Cardiac muscle cell (in vitro differentiated cells and primary cell): Measurements from ENCODE around the gene ENTPD3. TPM values are rescaled to one million over a fixed set of nuclear protein-coding genes. Genes with fewer than 3 reads are reported as not detected.

Experiments used
- DNase-seq, 2 donors: peaks; one replicate each; pipeline versions ENCODE4 v3.0.0 to v3.0.0-alpha.2; 2010 to 2017; ENCODE audit warnings: low read depth in 1 of 2, low spot score in 1 of 2
- H3K27ac ChIP-seq: fragments of 200-600 bp; sonication (generic); 2 replicates; pipeline ENCODE4 v1.5.1; 2016
- H3K27me3 ChIP-seq: fragments of 200-600 bp; sonication (generic); 2 replicates; pipeline ENCODE4 v1.6.0; 2016; ENCODE audit warnings: control low read depth
- H3K36me3 ChIP-seq: fragments of 200-600 bp; sonication (generic); 2 replicates; pipeline ENCODE4 v1.5.1; 2016; ENCODE audit warnings: control low read depth
- H3K4me1 ChIP-seq: fragments of 200-600 bp; sonication (generic); 2 replicates; pipeline ENCODE4 v1.8.1; 2017; ENCODE audit warnings: low read depth, mild to moderate bottlenecking, mixed run types
- H3K4me3 ChIP-seq: fragments of 200-600 bp; sonication (generic); 2 replicates; pipeline ENCODE4 v1.5.1; 2016; ENCODE audit warnings: mild to moderate bottlenecking
- H3K9me3 ChIP-seq: fragments of 200-600 bp; sonication (generic); 2 replicates; pipeline ENCODE4 v1.5.1; 2017; ENCODE audit warnings: low read depth, mild to moderate bottlenecking, control low read depth
- polyA plus RNA-seq: library from polyadenylated mRNA; unstranded; fragments of >200 nt; fragmentation: Nextera tagmentation; extraction: Ambion mirVana; gene quantifications from 2 replicates; pipeline ENCODE4 v1.2.1, GENCODE V29; 2016
- total RNA-seq: library from RNA; depleted of rRNA; stranded (reverse); fragments of >200 nt; gene quantifications from 2 replicates; pipeline ENCODE4 v1.2.3, GENCODE V29; 2016
- TF ChIP-seq, protein P1 (sequence below): IDR thresholded peaks from 2 replicates; pipeline ENCODE4 v1.5.1; 2012; ENCODE audit warnings: low read depth, mild to moderate bottlenecking, low read length

Gene ENTPD3
- total and polyA plus RNA-seq, 2 experiments from 2014 or later, result 0.16 to 0.66 TPM

DNA sequence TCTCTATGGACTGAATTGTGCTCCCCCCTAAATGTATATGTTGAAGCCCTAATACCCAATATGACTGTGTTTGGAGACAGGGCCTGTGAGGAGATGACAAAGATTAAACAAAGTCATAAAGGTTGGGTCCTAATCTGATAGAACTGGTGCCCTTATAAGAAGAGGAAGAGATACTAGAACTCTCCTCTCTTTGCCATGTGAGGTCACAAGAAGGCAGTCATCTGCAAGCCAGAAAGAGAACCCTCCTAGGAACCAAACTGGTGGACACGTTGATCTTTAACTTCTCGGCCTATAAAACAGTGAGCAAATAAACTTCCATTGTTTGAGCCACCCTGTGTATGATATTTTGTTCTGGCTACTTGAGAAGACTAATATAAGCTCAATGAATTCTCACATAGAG is 31.6 kb upstream of the ENTPD3 start:
- DNase-seq, result no peak
- H3K36me3 ChIP-seq, result no peaks in the 10 kb centered on the region
- peaks cover 3% of the 10 kb centered on the region for H3K9me3 ChIP-seq
- TF ChIP-seq, protein P1, sequence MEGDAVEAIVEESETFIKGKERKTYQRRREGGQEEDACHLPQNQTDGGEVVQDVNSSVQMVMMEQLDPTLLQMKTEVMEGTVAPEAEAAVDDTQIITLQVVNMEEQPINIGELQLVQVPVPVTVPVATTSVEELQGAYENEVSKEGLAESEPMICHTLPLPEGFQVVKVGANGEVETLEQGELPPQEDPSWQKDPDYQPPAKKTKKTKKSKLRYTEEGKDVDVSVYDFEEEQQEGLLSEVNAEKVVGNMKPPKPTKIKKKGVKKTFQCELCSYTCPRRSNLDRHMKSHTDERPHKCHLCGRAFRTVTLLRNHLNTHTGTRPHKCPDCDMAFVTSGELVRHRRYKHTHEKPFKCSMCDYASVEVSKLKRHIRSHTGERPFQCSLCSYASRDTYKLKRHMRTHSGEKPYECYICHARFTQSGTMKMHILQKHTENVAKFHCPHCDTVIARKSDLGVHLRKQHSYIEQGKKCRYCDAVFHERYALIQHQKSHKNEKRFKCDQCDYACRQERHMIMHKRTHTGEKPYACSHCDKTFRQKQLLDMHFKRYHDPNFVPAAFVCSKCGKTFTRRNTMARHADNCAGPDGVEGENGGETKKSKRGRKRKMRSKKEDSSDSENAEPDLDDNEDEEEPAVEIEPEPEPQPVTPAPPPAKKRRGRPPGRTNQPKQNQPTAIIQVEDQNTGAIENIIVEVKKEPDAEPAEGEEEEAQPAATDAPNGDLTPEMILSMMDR, result no peak
- H3K4me3 ChIP-seq, result no peak overlapping the region
- no peaks in the 10 kb centered on the region for H3K27me3 ChIP-seq
- no peak overlapping the region for H3K27ac ChIP-seq
- no peaks in the 10 kb centered on the region for H3K4me1 ChIP-seq

DNA sequence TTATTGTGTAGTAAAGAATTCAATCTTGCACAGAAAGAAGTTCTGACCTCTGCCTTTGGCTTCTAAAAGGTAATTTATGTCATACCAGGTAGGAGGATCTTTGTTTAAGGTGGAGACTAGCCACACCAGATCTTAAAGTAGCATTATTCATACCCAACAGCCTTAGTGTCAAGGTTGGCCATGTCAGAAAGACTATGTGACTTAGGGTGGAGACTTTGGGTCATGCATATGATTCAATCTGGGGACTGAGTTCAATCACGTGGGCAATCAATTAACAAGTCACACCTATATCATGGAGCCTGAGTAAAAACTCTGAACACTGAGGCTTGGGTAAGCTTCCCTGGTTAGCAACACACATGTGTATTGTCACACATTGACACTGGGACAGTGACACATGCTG is 28.5 kb upstream of the ENTPD3 start:
- Histone ChIP-seq H3K27ac (no peak overlapping the region), H3K36me3 (no peaks in the 10 kb centered on the region), H3K4me3 (no peak overlapping the region), H3K27me3 (no peaks in the 10 kb centered on the region), H3K4me1 (no peaks in the 10 kb centered on the region), H3K9me3 (no peaks in the 10 kb centered on the region)
- DNase-seq, result no peak
- TF ChIP-seq, protein P1, result no peak

DNA sequence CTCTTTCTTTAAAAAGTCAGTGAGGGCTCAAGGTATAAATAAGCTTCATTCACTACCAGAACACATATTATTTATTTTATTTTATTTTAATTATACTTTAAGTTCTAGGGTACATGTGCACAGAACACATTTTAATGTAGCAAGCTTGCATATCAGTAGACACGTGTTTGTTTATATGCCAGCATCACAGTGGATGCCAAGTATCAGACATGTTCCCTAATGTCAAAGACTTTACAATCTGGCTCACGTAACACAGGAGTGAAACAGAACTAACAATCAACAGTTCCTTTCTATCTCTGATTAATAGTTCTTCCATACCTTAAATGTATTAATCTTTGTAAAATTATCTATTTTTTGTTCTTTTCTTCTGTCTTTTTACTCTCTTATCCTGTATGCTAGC is 23.3 kb upstream of the ENTPD3 start:
- no peaks in the 10 kb centered on the region for H3K36me3 ChIP-seq
- no peaks in the 10 kb centered on the region for H3K4me1 ChIP-seq
- H3K27ac ChIP-seq, result no peak overlapping the region
- no peaks in the 10 kb centered on the region for H3K27me3 ChIP-seq
- no peaks in the 10 kb centered on the region for H3K9me3 ChIP-seq
- DNase-seq, result no peak
- H3K4me3 ChIP-seq, result no peak overlapping the region
- TF ChIP-seq, protein P1, result no peak

DNA sequence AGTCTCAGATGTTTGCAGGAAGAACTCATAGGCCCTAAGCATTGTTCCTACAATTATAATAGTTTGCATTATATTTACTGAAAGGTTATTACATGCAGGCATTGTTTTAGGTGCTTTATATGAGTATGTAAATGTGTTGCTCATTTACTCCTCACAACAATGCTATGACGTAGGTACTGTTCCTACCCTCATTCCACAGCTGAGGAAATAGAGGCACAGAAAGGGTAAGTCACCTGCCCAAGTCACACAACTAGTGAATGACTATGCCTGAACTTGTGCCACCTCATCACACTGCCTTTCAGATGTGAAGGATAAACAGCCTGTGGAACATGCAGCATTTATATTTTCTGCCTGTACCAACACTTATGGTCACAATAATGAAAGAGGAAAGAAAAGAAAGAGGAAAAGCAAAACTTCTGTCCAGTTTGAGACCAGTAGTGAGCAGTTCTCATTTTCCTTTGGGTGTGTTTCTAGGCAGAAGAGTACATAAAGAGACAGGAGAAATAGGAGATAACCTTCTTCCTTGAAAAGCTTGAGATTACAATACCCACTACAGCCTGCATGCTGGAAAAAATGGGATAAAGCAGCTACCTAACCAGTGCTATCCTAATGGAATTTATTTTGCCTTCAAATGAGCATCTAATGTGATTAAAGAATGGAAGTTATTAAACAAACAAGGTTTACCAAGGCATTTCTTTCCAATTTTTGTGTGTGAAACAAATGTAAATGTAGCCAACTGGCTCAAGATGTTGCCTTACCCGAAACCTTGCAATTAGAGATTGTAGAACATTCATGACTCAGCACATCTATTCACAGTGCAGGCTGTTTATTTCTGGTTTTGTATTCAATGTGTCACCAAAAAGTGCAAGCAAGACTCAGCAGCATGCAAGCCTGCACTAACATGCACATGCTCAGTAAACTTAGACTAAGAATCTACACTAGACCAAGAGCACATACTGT is 20.5 kb upstream of the ENTPD3 start:
- Histone ChIP-seq H3K4me3 (no peak overlapping the region), H3K27me3 (no peaks in the 10 kb centered on the region), H3K36me3 (no peaks in the 10 kb centered on the region), H3K9me3 (no peaks in the 10 kb centered on the region), H3K4me1 (no peaks in the 10 kb centered on the region), H3K27ac (no peak overlapping the region)
- TF ChIP-seq, protein P1, result no peak
- peak in 1 of 2 donors; percentile 15 for DNase-seq

DNA sequence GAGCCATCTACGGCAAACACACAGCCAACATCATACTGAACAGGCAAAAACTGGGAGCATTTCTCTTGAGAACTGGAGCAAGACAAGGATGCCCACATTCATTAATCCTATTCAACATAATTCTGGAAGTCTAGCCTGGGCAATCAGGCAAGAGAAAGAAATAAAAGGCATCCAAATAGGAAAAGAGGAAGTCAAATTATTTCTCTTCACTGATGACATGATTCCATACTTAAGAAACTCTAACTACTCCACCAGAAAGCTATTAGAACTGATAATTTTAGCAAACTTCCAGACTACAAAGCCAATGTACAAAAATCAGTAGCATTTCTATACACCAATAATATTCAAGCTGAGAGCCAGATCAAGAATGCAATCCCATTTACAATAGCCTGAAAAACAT is 17.3 kb upstream of the ENTPD3 start:
- TF ChIP-seq, protein P1, result no peak
- no peak for DNase-seq
- H3K36me3 ChIP-seq, result no peaks in the 10 kb centered on the region

More for the DNA sequence above, 17.3 kb upstream of the ENTPD3 start:
- H3K4me3 ChIP-seq, result no peak overlapping the region
- no peaks in the 10 kb centered on the region for H3K27me3 ChIP-seq
- no peaks in the 10 kb centered on the region for H3K4me1 ChIP-seq
- no peak overlapping the region for H3K27ac ChIP-seq
- no peaks in the 10 kb centered on the region for H3K9me3 ChIP-seq
